GM12874 (cell line): ENCODE results near the gene NFIC.

Source experiments
- TF ChIP-seq, protein P1 (sequence below): IDR thresholded peaks from 2 replicates; pipeline ENCODE4 v1.5.1; 2011; ENCODE audit warnings: low read depth, mild to moderate bottlenecking, control low read depth, low read length, moderate library complexity; ENCODE audit not compliant: insufficient read depth

Gene NFIC

GRCh38 chr19:3483226-3483628, 116.8 kb downstream of the NFIC start, which contains the start of gene SMIM44:
Gene SMIM44 (minus strand): TSS chr19:3483441. CDS start chr19:3483403, 38 bp downstream.
- TF ChIP-seq, protein P1, sequence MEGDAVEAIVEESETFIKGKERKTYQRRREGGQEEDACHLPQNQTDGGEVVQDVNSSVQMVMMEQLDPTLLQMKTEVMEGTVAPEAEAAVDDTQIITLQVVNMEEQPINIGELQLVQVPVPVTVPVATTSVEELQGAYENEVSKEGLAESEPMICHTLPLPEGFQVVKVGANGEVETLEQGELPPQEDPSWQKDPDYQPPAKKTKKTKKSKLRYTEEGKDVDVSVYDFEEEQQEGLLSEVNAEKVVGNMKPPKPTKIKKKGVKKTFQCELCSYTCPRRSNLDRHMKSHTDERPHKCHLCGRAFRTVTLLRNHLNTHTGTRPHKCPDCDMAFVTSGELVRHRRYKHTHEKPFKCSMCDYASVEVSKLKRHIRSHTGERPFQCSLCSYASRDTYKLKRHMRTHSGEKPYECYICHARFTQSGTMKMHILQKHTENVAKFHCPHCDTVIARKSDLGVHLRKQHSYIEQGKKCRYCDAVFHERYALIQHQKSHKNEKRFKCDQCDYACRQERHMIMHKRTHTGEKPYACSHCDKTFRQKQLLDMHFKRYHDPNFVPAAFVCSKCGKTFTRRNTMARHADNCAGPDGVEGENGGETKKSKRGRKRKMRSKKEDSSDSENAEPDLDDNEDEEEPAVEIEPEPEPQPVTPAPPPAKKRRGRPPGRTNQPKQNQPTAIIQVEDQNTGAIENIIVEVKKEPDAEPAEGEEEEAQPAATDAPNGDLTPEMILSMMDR: no peak

GRCh38 chr19:3491396-3492119, 125.2 kb downstream of the NFIC start:
- TF ChIP-seq, protein P1: no peak

DNA sequence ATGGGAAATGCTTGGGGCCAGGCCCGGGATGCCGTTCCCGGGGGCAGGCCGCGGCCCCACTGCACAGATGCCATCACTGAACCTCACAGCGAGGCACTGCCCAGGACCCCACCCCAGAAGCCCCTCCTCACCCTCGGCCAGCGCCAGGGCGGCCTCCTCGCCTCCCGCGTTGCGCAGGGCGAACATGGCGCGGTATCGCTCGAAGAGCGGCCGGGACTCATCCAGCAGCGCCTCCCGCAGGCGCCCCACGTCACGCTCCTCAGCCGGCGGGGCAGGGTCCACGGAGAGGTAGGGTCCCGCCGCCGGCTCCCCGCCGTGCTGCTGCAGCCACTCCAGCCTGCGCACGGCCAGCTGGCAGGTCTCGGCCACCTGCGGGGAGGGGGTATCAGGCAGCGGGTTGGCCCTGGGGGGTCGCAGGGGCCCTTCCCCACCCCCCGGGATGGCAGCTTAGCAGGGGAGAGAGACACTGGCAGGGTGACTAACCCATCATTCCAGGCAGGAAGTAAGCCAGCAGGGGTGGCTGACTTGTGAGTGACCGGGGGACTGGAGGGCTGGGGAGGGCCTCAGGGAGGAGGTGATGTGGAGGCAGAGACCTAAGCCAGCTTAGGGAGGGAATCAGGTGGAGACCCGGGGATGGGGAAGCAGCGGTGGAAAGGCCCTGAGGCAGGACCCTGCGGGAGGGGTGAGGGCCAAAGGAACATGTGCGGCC, 125.9 kb downstream of the NFIC start:
- TF ChIP-seq, protein P1: 0 out of 2 replicates have a peak, but pooled peaks have one; percentile 2

DNA sequence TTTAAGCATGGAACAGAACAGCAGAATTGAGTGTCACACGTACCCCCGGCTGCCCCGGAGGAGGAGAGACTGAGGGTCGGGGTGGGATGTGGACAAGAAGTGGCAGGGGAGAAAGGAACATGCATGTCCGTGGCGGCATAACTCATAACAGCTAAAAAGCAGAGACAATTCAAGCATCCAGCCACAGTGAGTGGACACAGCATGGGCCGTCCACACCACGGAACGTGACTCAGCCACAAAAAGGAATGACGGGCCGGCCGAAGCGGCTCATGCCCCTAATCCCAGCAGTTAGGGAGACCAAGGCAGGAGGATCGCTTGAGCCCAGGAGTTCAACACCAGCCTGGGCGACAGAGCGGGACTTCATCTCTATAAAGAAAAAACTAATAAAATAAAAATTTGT, 126.5 kb downstream of the NFIC start:
- TF ChIP-seq, protein P1: no peak

GRCh38 chr19:3493651-3494050, 127.3 kb downstream of the NFIC start:
- TF ChIP-seq, protein P1: no peak

DNA sequence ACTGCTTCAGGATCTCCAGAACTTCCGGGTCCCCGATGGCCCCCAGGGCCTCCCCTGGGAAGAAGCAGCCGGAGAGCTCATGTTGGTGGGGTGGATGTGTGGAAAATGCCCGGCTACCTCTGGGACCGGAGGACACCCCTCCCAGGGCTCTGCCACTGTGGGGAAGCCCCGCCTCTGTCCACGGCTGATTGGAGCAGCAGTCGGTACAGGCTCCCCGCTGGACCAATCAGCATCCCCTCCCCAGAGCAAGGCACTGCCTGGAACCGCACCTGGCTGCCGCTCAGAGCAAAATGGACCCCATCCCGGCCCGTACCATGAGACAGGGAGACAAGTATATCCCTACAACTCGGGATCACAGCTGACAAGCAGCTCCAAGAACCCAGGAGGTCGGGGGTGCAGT, 127.7 kb downstream of the NFIC start:
- TF ChIP-seq, protein P1: no peak

DNA sequence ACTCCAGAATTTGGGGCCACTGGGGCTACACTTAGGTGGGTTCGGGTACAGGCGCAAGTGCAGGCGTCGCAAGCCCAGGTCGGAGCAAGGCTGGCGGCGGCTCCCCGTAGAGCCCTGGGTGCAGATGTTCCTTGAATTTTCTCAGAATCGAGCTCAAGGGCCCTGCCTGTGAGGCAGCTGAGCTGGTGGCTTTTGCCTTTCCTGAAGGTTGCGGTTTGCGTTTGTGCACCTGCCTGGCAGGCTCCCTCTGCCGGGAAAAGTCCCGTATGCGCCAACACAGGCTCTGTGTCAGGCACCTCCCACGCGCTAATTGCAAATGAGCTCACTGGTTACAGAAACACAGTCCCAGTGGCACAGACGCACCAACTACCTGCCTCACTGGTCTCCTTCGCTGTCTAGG, 128.2 kb downstream of the NFIC start:
- TF ChIP-seq, protein P1: no peak
